Choroid plexus epithelial cell (primary cell): ENCODE measurements around the gene ADGRD2.

ENCODE experiments used
- DNase-seq: peaks from one replicate; pipeline ENCODE4 v3.0.0-alpha.2; 2010; ENCODE audit warnings: low read depth
- H3K4me3 ChIP-seq: 2 replicates; pipeline ENCODE4 v1.5.1; 2011; ENCODE audit warnings: low read depth, mild to moderate bottlenecking, control low read depth, low read length, moderate library complexity
- TF ChIP-seq, protein P1 (sequence below): conservative IDR thresholded peaks from 2 replicates; pipeline ENCODE4 v1.5.1; 2011; ENCODE audit warnings: low read depth, mild to moderate bottlenecking, control low read depth, inconsistent platforms, low read length, moderate library complexity

The ADGRD2 gene

DNA sequence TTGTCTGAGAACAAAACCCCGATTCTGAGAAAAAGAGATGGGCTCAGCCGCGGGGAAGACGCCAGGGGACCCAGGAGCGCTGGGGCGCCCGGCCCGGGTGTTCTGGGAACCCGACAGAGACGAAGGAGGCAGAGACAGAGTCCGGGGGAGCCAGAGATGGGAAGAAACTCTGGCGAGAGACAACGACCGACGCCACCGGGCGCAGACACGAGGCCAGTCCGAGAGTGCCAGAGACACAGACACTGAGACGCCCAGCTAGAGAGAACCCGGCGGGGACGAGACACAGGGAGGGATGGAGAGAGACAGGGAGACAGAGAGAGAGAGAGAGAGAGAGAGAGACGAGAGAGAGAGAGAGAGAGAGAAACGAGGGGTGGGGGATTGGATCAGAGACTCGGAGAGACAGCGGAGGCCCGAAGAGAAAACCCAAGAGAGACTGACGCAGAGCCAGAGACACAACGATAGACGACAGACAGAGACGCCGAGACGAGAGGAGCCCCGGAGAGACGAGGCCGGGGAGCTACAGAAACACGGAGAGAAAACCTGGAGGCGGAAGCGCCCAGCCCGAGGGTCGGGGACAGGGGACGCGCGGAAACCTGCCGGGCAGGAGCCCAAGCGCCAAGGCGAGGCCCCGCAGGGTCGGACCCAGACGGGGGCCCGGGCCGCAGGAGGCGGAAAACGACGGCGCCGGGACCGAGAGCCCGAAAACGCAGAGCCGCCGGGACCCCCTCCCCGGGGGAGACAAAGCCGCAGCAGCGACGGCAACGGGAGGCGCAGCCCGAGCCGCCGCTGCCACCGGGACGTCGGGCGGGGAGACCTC, 53.7 kb downstream of the ADGRD2 start:
- TF ChIP-seq, protein P1, sequence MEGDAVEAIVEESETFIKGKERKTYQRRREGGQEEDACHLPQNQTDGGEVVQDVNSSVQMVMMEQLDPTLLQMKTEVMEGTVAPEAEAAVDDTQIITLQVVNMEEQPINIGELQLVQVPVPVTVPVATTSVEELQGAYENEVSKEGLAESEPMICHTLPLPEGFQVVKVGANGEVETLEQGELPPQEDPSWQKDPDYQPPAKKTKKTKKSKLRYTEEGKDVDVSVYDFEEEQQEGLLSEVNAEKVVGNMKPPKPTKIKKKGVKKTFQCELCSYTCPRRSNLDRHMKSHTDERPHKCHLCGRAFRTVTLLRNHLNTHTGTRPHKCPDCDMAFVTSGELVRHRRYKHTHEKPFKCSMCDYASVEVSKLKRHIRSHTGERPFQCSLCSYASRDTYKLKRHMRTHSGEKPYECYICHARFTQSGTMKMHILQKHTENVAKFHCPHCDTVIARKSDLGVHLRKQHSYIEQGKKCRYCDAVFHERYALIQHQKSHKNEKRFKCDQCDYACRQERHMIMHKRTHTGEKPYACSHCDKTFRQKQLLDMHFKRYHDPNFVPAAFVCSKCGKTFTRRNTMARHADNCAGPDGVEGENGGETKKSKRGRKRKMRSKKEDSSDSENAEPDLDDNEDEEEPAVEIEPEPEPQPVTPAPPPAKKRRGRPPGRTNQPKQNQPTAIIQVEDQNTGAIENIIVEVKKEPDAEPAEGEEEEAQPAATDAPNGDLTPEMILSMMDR: no peak
- no peak overlapping the region for H3K4me3 ChIP-seq

DNA sequence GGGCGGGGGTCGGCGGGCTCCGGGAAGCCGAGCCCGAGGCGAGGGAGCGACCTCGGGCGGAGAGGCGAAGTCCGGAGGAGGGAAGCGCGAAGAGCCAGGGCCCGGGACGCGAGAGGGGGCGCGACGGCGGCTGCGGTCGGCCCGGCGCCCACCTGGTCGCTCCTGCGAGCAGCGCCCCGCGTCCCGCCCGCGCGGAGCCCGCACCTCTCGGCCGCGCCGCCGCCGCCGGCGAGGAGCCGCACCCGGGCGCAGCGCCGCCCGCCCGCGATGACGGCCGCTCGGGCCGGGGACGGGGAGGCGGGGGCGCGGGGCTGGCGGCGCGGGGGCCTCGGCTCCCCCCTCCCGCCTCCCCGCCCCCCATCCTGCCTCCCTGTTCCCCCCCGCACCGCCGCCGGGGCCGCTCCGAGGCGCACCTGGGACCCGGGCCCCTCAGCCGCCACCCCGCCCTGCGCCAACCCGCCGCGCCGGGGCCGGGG, 54.3 kb downstream of the ADGRD2 start:
- no peak overlapping the region for H3K4me3 ChIP-seq
- TF ChIP-seq, protein P1: no peak
- DNase-seq: no peak

More for the DNA sequence above, 53.7 kb downstream of the ADGRD2 start:
- DNase-seq: no peak

DNA sequence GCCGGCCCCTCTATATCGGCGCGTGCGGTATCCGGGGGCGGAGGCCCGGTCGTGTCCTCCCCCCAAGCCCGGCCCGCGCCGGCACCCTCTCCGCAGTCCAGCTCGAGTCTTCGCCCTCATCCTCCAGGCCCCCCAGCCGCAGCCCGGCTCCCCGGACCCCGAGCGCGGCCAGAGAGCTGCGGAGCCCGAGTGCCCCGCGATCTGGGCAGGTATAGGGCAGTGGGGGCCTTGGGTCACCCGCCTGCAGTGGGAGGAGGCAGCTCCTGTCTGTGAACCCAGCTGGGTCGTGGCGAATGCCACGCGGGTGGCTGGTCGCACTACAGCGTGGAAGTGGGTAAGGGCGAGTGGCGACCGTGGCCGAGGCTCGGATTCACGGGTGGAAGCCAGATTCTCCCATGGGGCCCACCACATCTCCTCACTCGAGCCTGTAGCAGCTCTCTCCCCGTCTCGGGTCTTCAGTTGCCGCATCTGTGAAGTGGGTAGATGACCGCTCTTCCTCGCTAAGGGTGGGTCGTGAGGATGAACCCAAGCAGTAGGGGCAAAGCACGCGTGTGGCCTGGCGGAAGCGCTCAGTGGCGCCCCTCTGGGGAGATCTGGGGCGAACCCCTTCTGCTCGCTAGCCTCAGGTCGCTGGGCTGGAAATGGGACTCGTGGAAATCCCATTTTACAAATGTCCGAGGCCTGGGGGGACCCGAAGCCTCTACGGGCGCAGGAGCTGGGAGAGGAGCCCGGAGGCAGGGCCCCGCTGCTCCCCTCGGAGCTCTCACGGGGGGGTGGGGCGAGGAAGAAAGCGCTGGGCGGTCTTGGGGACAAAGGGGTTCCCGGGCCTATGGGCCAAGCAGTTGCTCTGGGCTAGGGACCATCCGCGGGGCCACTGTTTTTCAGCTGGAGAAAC, 55.0 kb downstream of the ADGRD2 start:
- no peak overlapping the region for H3K4me3 ChIP-seq
- DNase-seq: no peak
- TF ChIP-seq, protein P1: no peak

DNA sequence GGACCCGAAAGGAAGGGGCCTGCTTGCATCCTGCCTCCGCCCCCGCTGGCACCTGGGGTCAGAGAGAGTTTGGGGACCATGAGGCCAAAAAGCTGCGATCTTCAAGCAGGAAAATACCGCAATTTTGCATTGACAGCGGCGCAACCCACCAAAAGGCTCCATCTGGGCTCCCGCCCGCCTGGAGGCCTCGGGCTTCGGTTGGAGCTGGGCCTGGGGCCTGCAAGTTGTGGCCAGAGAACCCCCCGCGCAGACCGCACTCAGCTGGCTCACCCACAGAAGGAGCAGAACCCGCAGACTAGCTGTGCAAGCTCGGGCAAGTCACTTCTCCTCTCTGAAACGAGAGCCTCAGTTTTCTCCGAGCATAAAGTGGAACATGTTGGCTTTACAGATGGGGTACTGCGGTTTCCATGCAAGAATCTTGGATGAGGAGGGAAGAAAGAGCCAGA, 55.7 kb downstream of the ADGRD2 start:
- TF ChIP-seq, protein P1: no peak
- H3K4me3 ChIP-seq: no peak overlapping the region

DNA sequence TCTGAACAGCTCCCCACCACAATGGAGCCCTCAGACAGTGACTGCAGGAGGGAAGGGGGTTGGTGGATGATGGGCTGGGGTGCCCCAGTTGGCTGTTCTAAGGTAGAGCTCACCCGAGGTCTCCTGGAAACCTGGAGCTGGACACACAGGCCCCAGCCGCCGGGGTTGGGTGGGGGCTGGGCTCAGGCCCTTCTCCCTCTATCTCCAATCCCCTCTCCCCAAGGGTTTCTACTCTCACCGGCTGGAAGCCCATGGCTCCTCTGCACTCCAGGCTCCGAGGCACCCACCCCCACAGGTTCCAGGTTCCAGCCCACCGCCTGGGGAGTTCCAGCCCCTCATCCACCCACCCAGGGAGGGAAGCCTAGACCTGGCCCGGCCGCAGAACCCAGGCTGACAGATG, 56.2 kb downstream of the ADGRD2 start:
- no peak overlapping the region for H3K4me3 ChIP-seq
- TF ChIP-seq, protein P1: no peak
- DNase-seq: no peak

More for the DNA sequence above, 55.7 kb downstream of the ADGRD2 start:
- DNase-seq: no peak

DNA sequence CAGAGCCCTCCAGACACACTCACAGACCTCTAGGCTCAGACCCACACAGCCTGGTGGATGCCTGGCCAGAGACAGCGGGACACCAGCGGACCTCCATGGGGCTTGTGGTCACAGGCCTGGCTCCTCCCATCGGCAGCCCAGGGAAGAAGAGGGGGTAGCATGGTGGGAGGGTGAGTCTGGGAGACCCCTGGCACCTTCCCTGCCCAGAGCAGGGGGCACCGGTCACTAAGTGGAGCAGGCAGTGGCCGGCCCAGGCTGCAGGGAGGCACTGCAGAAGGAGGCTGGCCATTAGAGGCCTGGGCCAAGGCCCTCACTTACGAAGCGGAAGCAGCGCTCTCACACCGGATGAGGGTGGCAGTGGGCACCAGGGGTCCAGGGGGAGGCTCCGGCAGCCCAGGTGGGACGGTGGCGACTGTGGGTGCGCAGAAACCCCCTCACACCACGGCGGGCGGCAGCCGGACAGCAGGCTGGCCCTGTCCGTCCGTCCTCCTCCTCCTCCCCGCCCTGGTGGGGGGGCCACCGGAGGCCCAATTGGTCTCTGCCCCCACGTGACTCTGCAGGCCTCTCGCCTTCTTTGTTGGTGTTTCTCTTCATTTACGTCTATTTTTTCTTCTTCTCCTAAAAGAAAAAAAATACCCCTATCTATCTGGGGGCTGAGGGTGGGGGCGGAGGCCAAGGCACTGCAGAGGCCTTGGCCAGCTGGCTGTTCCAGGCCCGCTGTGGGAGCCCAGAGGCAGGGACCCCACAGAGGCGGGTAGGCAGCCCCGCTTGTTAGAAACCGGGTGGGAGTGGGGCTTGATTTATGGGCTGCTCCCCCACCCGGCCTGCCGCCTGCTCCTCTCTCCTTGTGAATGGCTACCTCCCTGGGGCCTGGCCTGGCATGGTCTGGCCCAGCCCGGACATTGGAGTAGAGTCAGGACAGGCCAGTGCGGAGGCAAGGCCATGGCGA, 57.0 kb downstream of the ADGRD2 start, which contains the start of gene NR5A1:
Gene NR5A1, minus strand, starts transcription at position 469 of the 949 bp plus-strand sequence. CDS start 4,004 bp downstream, outside the sequence.
- DNase-seq: no peak
- H3K4me3 ChIP-seq: no peak within 1 kb of the TSS
- TF ChIP-seq, protein P1: no peak
